Astrocyte of the cerebellum (primary cell): Measurements from ENCODE around the gene KRTAP10-10.
"Not testable (repeated sequence)": the region's sequence is repeated elsewhere in the genome, so short reads cannot be mapped to it uniquely, and the experiment has no call there.

Source experiments
- DNase-seq: peaks from one replicate; pipeline ENCODE4 v3.0.0-alpha.2; 2011; ENCODE audit warnings: low read depth
- H3K4me3 ChIP-seq: 2 replicates; pipeline ENCODE4 v1.5.1; 2011; ENCODE audit warnings: mild to moderate bottlenecking, low read depth, low read length, moderate library complexity
- in situ Hi-C: cut with HindIII; loops from 2 replicates; pipeline ENCODE4 v1.10.0; 2017; ENCODE audit warnings: low sequenced_read_pairs
- TF ChIP-seq, protein P1 (sequence below): IDR thresholded peaks from 2 replicates; pipeline ENCODE4 v1.5.1; 2012; ENCODE audit warnings: low read length, low read depth, moderate library complexity, mild to moderate bottlenecking; ENCODE audit errors: missing control alignments

Gene KRTAP10-10

DNA sequence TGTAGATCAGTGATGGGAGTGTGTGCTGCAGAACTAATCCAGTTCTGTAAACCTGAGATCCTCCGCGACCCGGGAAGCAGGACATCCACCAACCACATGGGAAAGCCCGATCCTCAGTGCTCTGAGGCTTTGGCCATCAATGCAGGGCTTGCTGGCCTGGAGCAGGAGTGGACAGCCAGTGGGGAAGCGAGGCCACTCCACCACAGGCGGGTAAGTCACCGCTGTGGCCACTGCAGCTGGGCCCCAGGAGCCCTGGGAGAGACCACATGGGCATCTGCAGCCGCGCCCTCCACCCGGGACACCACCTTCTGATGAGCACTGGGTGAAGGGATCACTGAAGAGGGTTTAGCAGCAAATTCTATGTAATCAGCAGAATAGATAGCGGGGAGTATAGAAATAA, 44.0 kb downstream of the KRTAP10-10 start:
- TF ChIP-seq, protein P1, sequence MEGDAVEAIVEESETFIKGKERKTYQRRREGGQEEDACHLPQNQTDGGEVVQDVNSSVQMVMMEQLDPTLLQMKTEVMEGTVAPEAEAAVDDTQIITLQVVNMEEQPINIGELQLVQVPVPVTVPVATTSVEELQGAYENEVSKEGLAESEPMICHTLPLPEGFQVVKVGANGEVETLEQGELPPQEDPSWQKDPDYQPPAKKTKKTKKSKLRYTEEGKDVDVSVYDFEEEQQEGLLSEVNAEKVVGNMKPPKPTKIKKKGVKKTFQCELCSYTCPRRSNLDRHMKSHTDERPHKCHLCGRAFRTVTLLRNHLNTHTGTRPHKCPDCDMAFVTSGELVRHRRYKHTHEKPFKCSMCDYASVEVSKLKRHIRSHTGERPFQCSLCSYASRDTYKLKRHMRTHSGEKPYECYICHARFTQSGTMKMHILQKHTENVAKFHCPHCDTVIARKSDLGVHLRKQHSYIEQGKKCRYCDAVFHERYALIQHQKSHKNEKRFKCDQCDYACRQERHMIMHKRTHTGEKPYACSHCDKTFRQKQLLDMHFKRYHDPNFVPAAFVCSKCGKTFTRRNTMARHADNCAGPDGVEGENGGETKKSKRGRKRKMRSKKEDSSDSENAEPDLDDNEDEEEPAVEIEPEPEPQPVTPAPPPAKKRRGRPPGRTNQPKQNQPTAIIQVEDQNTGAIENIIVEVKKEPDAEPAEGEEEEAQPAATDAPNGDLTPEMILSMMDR: no peak

DNA sequence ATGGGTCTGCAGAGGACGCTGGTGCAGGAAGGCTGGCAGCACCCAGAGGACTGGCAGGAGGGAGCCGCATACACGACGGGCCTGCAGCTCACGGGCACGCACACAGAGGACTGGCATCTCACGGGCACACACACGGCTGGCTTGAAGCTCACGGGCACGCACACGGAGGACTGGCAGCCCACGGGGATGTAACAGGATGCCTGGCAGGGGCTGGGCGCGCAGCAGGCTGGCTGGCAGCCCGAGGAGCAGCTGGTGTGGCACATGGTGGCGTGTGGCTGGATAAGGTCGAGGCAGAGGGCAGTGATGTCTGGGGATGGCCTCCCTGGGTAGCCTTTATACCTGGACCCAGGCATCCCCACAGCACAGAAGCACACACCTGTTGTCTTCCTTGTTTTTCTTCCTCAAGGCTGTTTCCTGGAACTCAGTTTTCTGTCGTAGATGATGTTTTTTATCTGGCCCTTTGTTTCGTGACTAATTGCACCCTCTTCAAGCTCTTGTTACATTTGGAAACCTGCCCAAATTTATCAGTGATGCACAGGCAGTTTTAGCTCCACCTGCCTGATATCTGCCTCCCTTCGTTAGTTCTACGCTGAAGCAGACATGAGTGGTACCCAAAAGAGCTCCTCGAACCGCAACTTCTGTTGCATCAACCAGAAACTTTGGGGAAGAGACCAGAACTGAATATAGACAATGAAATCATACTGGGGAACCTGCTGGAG, 44.9 kb downstream of the KRTAP10-10 start, which contains the start of gene KRTAP12-1:
TSS of gene KRTAP12-1 (minus strand) at position 303 of the 719 bp plus-strand sequence. CDS start at position 263, 40 bp downstream.
- TF ChIP-seq, protein P1: no peak
- in situ Hi-C loops: no loop called here
- DNase-seq: no peak
- no peak within 1 kb of the TSS for H3K4me3 ChIP-seq

More for the DNA sequence above, 44.0 kb downstream of the KRTAP10-10 start:
- in situ Hi-C loops: no loop called here
- H3K4me3 ChIP-seq: no peak overlapping the region
- no peak for DNase-seq

DNA sequence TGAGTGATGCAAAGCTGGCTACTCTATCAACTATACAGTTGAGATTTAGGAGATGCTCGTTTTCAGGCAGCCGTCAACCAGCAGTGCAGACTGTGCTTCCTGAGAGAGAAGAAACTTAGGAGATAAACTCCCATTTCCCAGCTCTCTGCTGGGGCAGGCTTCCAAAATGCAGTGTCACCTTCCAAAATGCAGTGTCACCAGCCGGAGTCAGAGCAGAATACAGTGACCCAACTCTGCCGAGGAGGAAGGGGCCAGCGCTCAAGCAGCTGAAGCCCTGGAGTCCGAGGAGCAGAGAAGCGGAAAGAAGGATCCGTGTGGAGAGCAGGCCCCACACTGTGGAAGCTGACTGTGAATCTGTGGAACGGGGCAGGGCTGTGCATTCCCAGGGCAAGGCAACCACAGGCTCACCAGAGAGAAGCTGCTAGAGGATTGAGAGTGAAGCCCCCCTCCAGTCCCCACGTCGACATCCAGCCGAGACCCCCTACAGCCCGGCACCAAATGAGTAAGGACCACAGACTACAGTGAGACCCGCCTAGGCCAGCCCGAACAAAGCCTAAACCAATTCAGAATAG, 45.5 kb downstream of the KRTAP10-10 start:
- DNase-seq: no peak
- in situ Hi-C loops: no loop called here
- no peak overlapping the region for H3K4me3 ChIP-seq
- TF ChIP-seq, protein P1: no peak

DNA sequence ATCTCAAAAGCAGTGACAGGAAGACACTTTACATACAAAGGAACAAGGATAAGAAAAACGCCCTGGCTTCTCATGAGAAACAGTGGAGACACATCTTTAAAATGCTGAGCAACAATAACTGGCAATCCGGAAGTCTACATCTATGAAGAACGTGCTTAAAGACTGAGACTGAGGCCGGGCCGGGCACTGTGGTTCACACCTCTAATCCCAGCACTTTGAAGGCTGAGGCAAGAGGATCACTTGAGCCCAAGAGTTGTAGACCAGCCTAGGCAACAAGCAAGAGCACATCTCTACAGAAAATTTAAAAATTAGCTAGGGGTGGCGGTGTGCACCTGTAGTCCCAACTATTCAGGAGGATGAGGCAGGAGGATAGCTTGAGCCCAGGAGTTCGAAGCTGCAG, 46.9 kb downstream of the KRTAP10-10 start:
- TF ChIP-seq, protein P1: no peak
- no peak for DNase-seq
- H3K4me3 ChIP-seq: no peak overlapping the region
- in situ Hi-C loops: no loop called here

DNA sequence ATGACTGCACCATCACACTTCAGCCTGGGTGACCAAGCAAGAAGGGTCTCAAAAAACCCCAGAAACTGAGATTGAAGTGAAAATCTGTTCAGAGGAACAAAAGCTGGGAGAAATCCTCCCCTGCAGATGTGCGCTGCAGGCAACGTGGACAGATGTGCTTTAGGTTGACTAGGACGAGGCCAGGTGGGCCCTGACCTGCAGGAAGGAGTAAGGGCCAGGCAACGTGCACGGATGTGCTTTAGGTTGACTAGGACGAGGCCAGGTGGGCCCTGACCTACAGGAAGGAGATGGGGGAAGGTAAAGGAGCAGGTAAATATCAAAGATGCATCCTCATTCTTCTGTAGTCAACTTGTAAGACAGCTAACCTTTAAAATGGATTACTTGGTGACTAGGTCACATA, 47.3 kb downstream of the KRTAP10-10 start:
- H3K4me3 ChIP-seq: no peak overlapping the region
- in situ Hi-C loops: no loop called here
- TF ChIP-seq, protein P1: no peak
- DNase-seq: no peak

DNA sequence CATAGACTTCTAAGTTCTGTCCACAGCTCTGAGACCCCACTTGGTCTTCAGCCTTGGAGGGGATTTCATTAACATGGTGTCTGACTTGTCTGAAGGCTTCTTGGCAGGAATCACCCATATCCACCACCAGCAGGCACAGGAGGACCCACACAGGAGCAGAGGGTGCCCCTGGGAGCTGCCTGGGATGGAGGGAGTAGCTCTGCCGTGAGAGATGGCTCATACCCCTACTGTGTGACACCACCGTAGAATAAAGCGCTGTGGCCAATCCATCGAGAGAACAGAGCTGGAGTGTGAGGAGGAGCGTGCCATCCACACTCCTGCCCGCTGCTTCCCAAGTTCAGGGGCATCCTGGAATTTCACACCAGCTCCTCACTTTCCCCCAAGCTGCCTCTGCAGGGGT, 47.9 kb downstream of the KRTAP10-10 start:
- DNase-seq, in situ Hi-C loops: not testable (repeated sequence)

More for the DNA sequence above, 47.9 kb downstream of the KRTAP10-10 start:
- H3K4me3 ChIP-seq: not testable (repeated sequence)
